Kidney (tissue), 14 donors: ENCODE data around the gene BAX. TPM values are rescaled to one million over a fixed set of nuclear protein-coding genes. Genes with fewer than 3 reads are reported as not detected.

ENCODE experiments used
- DNase-seq, 5 donors: peaks; one replicate each; pipeline ENCODE4 v3.0.0-alpha.2; 2013 to 2020
- FAIRE-seq: peaks from 2 replicates; lab custom pipeline; 2012; peaks lifted over from hg19 to GRCh38; lab: Jason Lieb, UNC
- H3K27ac ChIP-seq, 2 donors: one replicate each; pipeline ENCODE4 v1.7.0; 2013; ENCODE audit warnings: low read depth in 2 of 2, low read length in 2 of 2, inconsistent platforms in 1 of 2
- H3K27me3 ChIP-seq: one replicate; pipeline ENCODE4 v1.7.1; 2013; ENCODE audit warnings: low read length, inconsistent platforms; ENCODE audit not compliant: control insufficient read depth, insufficient read depth
- H3K36me3 ChIP-seq, 3 donors: one replicate each; pipeline versions ENCODE4 v1.7.0 to v1.7.1; 2013; ENCODE audit warnings: low read length in 3 of 3, control low read depth in 1 of 3, inconsistent platforms in 1 of 3; ENCODE audit not compliant: insufficient read depth in 3 of 3, control insufficient read depth in 2 of 3
- H3K4me1 ChIP-seq, 3 donors: one replicate each; pipeline versions ENCODE4 v1.7.0 to v1.7.1; 2013; ENCODE audit warnings: low read length in 3 of 3, inconsistent platforms in 1 of 3, low read depth in 1 of 3; ENCODE audit not compliant: control insufficient read depth in 2 of 3, insufficient read depth in 2 of 3
- H3K4me3 ChIP-seq, 3 donors: one replicate each; pipeline versions ENCODE4 v1.7.0 to v1.8.1; 2013; ENCODE audit warnings: low read length in 3 of 3, control low read depth in 1 of 3, inconsistent platforms in 1 of 3
- H3K9ac ChIP-seq, 3 donors: one replicate each; pipeline versions ENCODE4 v1.7.0 to v1.7.1; 2013; ENCODE audit warnings: low read length in 3 of 3, control low read depth in 1 of 3, inconsistent platforms in 1 of 3
- H3K9me3 ChIP-seq, 3 donors: one replicate each; pipeline versions ENCODE4 v1.7.0 to v1.7.1; 2013; ENCODE audit warnings: low read length in 3 of 3, control low read depth in 1 of 3, inconsistent platforms in 1 of 3; ENCODE audit not compliant: control insufficient read depth in 2 of 3, insufficient read depth in 1 of 3
- intact Hi-C: fragments of 100-400 bp; cut with DNase I; formaldehyde crosslinking; loops from one replicate; pipeline ENCODE4 v1.11.1; 2022
- polyA plus RNA-seq: library from polyadenylated mRNA; stranded (reverse); fragments of 350-450 nt; fragmentation: Illumina TruSeq; extraction: RNeasy Lipid Tissue Mini Kit (QIAGEN cat#74804); gene quantifications from one replicate; pipeline ENCODE4 v1.2.3, GENCODE V29; 2014; ENCODE audit warnings: low read depth, low replicate concordance; ENCODE audit not compliant: insufficient read depth
- total RNA-seq: library from RNA; stranded (reverse); fragmentation: NEBNext Ultra II Directional; extraction: Animal tissue kit (Norgen Biotek cat#: 25700); gene quantifications from one replicate; pipeline ENCODE4 v1.2.1, GENCODE V29; 2021
- TF ChIP-seq, protein P1 (sequence below): IDR thresholded peaks from 3 replicates; pipeline ENCODE4 v1.5.1; 2012; ENCODE audit warnings: mild to moderate bottlenecking, moderate library complexity, borderline replicate concordance; ENCODE audit not compliant: insufficient read depth; ENCODE audit errors: extremely low read depth
- donor health status: control.
- donor health status: control.
- donor health status: control.
- donor health status: control.
- donor health status: control.
- donor health status: DM: yes; HTN: yes; CAD: no.
- donor health status: Normal renal cell carcinoma (clear cell type).

BAX gene
- total and polyA plus RNA-seq, 2 donors from 2014 or later, result 76.7 to 141 TPM

GRCh38 chr19:48968813-48969218, 14.1 kb downstream of the BAX start:
- no peak overlapping the region for H3K27ac ChIP-seq
- peaks cover 0 to 19% (median 15%) of the 10 kb centered on the region in 3 donors for H3K4me1 ChIP-seq
- no peak overlapping the region for H3K9ac ChIP-seq
- FAIRE-seq (no peak), DNase-seq (no peak)
- H3K27me3 ChIP-seq, result no peaks in the 10 kb centered on the region
- peaks cover 3 to 48% (median 5%) of the 10 kb centered on the region in 3 donors for H3K36me3 ChIP-seq
- intact Hi-C loops, result no loop called here
- no peak overlapping the region for H3K4me3 ChIP-seq
- H3K9me3 ChIP-seq, result no peaks in the 10 kb centered on the region
- TF ChIP-seq, protein P1, sequence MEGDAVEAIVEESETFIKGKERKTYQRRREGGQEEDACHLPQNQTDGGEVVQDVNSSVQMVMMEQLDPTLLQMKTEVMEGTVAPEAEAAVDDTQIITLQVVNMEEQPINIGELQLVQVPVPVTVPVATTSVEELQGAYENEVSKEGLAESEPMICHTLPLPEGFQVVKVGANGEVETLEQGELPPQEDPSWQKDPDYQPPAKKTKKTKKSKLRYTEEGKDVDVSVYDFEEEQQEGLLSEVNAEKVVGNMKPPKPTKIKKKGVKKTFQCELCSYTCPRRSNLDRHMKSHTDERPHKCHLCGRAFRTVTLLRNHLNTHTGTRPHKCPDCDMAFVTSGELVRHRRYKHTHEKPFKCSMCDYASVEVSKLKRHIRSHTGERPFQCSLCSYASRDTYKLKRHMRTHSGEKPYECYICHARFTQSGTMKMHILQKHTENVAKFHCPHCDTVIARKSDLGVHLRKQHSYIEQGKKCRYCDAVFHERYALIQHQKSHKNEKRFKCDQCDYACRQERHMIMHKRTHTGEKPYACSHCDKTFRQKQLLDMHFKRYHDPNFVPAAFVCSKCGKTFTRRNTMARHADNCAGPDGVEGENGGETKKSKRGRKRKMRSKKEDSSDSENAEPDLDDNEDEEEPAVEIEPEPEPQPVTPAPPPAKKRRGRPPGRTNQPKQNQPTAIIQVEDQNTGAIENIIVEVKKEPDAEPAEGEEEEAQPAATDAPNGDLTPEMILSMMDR, result no peak

GRCh38 chr19:48969276-48970138, 14.8 kb downstream of the BAX start:
- Histone ChIP-seq H3K27ac (no peak overlapping the region), H3K27me3 (no peaks in the 10 kb centered on the region), H3K4me1 (peaks cover 0 to 13% (median 8%) of the 10 kb centered on the region in 3 donors), H3K9me3 (no peaks in the 10 kb centered on the region), H3K9ac (no peak overlapping the region), H3K4me3 (no peak overlapping the region), H3K36me3 (peaks cover 3 to 55% (median 10%) of the 10 kb centered on the region in 3 donors)
- DNase-seq (peak in 1 of 5 donors; percentile 82), FAIRE-seq (no peak)
- TF ChIP-seq, protein P1, result no peak
- intact Hi-C loops, result loop anchor here (10.0 kb wide), 1 partner anchor 175 kb away; no protein-coding TSS in a partner anchor

- Histone ChIP-seq H3K36me3 (peaks cover 3 to 56% (median 10%) of the 10 kb centered on the region in 3 donors), H3K27ac (no peak overlapping the region), H3K9ac (no peak overlapping the region), H3K4me3 (no peak overlapping the region), H3K4me1 (peaks cover 0 to 10% (median 7%) of the 10 kb centered on the region in 3 donors), H3K9me3 (no peaks in the 10 kb centered on the region), H3K27me3 (no peaks in the 10 kb centered on the region)
- no peak for FAIRE-seq
- TF ChIP-seq, protein P1, result no peak
- no peak for DNase-seq
- intact Hi-C loops, result loop anchor here (10.0 kb wide), 1 partner anchor 175 kb away; no protein-coding TSS in a partner anchor
These were observed 15.6 kb downstream of the BAX start for GRCh38 chr19:48970139-48970766.
